Stimulated activated CD8-positive, alpha-beta memory T cell treated with anti-CD3 and anti-CD28 coated beads, Interleukin-2, amount 100 ng/mL, for 1 hour (primary cell): Measurements from ENCODE around the gene KCNJ15.
"Not testable (repeated sequence)": the region's sequence is repeated elsewhere in the genome, so short reads cannot be mapped to it uniquely, and the experiment has no call there.

ENCODE experiments used
- DNase-seq, 2 donors: peaks; one replicate each; pipeline ENCODE4 v3.0.0-alpha.2; 2020; ENCODE audit warnings: low read depth in 2 of 2

Gene KCNJ15

DNA sequence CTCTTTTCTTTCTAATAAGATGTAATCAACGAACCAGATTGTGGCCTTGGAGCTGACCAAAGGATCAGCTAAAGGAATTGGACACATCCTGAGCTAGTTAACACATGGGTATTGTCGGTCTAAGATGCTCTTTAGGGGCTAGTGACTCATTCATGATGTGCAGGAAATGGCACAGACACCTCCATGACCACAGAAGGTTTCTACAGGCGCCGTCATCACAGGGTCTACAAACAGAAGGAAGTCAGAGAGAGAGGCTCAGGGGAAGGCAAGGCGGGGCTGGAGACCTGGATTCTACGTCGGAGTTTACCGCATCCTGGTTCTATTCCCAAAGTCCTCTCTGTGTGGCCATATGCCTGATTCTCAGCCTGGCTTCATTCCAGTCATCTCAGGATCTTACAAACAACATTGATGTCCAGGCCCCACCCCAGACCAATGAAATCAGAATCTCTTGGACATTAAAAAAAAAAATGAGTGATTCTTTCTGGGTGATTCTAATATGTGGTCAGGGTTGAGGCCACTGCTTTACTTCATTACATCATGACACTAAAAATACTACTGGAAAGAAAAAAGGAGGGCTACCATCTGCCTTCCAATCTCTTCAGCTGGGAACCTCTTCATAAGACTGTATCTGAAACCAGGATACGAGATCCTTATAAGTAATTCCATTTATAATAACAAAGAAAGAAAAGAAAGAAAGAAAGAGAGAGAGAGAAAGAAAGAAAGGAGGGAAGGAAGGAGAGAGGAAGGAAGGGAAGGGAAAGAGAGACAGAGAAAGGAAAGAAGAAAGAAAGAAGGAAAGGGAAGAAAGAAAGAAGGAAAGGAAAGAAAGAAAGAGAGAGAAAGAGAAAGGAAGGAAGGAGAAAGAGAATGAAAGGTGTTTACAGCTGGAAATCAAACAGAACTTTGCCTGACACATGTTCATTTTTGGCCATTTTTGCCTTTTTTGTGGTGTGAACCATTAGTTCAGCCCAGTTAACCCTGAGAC, 11.6 kb upstream of the KCNJ15 start:
- peak; percentile 21 to 22 for DNase-seq

GRCh38 chr21:38246511-38246910, 10.3 kb upstream of the KCNJ15 start:
- no peak for DNase-seq

- DNase-seq, result not testable (repeated sequence)
Observed at GRCh38 chr21:38247054-38247453, 9.7 kb upstream of the KCNJ15 start.

GRCh38 chr21:38247738-38248510, 8.9 kb upstream of the KCNJ15 start:
- DNase-seq, result no peak

- DNase-seq, result no peak
Observed at GRCh38 chr21:38249256-38249655, 7.5 kb upstream of the KCNJ15 start.

DNA sequence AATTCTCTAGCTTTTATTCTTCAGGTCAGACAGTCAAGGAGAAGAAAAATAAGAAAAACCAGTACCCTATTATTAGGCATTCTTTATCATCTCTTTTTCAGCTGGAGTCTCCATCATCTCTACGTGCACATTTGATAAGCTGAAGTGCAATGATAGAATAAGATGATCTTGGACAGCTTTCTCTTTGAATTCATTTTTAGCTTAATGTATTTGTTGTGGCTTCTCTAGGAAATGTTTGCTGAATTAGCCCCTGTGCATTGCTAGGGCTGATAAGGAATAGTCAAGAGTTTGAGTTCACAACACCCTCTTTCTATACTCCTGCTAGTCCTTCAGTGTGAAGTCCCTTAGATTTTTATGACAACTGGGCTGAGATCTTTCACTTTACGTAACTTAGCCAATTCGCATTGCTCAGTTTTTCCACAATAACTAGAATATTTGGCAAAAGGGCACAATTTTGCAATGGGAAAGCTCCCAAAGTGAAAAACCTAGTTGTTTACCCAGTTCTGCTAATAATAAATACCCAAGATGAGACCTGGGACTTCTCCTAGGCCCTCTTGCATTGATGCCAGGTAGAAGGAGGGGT, 7.0 kb upstream of the KCNJ15 start:
- DNase-seq, result no peak

GRCh38 chr21:38250991-38251418, 5.8 kb upstream of the KCNJ15 start:
- DNase-seq, result no peak

GRCh38 chr21:38254970-38255369, 1.8 kb upstream of the KCNJ15 start:
- no peak for DNase-seq

- DNase-seq, result no peak
Observed at GRCh38 chr21:38255571-38256117, 1.1 kb upstream of the KCNJ15 start.

GRCh38 chr21:38257667-38258066, 876 bp downstream of the KCNJ15 start:
- no peak for DNase-seq

DNA sequence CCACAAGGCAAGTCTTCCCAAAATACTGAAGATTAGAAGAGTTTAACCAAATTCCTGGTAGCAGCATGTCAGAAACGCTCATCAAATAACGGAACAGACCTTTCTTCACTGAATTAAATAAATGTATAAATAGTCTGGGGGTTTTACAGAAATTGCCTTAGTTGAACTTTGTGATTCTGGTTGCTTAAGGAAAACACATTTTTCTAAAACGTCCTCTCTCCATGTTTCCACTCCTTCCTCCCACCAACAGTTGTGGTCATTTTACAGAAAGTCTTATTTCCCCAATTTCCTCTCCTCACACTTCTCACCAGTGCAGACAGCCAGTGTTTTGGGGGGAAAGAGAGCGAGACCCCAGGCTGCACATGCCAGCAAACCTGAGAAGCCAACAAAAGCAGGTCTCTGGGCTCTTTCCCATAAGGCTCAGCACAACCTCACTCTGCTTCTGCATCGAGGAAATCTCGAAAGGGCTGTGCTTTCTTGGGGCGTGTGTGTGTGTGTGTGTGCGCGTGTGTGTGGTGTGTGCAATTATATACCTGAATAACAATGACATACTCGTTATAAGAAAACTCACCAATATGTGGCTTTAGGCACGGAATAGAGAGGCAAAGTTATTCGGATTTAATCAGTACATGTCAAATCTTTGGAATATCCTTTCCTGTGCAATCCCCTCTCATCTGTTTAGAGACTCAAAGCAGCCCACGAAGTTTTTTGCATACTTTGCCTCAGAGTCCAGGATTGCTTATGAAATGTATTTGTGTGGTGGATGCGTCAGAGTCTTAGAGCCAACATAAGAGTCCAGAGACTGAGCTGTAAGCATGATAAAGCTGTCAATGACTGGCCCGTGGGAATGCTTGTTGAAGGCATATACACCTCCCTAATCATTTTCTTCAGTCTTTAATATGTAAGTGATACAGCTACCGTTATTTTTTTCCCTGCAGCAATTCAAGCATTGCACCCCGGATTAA, 2.0 kb downstream of the KCNJ15 start:
- no peak for DNase-seq

GRCh38 chr21:38259665-38260064, 2.9 kb downstream of the KCNJ15 start:
- DNase-seq, result no peak

DNA sequence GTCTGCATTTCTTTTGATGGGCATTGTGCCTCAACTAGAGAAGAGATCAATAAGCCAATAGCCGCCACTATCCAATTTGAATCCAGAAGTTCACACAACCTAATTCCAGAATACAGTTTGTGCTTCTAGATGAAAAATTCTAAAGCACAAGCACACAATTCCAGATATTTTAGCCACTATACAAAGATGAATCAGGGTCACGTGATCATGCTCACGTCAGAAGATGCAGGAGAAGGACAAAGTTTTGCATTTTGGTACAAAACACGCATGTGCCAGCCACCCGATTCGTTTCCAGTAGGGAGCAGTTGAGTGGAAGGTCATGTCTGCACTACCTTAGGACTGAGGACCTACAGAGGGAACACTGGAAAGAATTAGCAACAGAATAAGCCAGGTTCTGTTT, 3.6 kb downstream of the KCNJ15 start:
- no peak for DNase-seq

GRCh38 chr21:38261851-38262250, 5.1 kb downstream of the KCNJ15 start:
- DNase-seq, result no peak

GRCh38 chr21:38263493-38263892, 6.7 kb downstream of the KCNJ15 start:
- DNase-seq, result no peak

GRCh38 chr21:38264571-38264970, 7.8 kb downstream of the KCNJ15 start:
- DNase-seq, result no peak

DNA sequence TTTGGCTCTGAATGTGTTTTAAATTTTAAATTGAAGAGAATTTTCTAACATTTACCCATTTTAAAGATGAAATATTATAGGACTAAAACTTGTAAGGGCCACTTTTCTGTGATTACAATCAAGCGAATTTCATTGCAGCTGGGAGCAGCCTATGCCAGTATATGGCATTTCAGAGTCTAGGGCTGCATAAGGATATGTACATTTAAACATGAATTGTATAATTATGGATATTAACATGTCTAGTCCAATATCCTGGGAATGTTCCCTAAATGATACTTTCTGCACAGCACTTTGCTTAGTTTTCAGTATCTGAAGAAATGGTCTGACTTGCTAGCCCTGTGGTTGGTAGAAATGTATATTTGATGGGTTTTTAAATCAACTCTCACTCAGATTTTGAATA, 8.4 kb downstream of the KCNJ15 start:
- DNase-seq, result no peak

DNA sequence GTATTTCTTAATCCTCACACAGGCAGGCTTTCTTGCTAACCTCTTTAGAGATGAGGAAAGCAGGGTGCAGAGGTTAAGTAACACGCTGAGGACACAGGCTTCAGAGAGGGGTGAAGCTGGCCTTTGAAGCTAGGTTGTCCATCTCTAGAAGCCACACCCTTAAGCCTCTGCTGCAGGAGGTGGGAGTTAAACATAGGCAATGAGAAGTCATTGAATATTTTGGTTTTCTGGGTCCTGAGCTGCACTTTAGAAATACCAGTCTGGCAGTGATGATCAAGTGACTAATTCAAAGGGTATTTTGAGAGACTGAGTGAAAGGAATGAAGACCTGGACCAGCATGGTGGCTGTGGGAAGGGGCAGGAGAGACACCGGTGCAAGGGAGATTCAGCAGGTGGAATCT, 9.9 kb downstream of the KCNJ15 start:
- DNase-seq, result no peak

- DNase-seq, result no peak
Observed at GRCh38 chr21:38267136-38267755, 10.5 kb downstream of the KCNJ15 start.
